H1 (cell line): ENCODE measurements around the gene ADCY1. TPM values are rescaled to one million over a fixed set of nuclear protein-coding genes. Genes with fewer than 3 reads are reported as not detected.

Source experiments
- CTCF ChIA-PET: fragments of 300-600 bp; sonication (Branson Sonifier 250); formaldehyde crosslinking; loops from one replicate; lab custom pipeline; 2021; ENCODE audit not compliant: partially characterized antibody; lab: Charles Lee
- POLR2A ChIA-PET: fragments of 300-600 bp; sonication (Branson Sonifier 250); formaldehyde crosslinking; loops from one replicate; lab custom pipeline; 2021; ENCODE audit warnings: inconsistent platforms; ENCODE audit not compliant: partially characterized antibody; lab: Charles Lee
- DNase-seq, 2 experiments: peaks; one replicate each; pipeline versions ENCODE4 v3.0.0 to v3.0.0-alpha.2; 2010 to 2022; ENCODE audit warnings: low spot score in 2 of 2, low read depth in 1 of 2, mixed read lengths in 1 of 2
- FAIRE-seq: peaks from 2 replicates; lab custom pipeline; 2011; peaks lifted over from hg19 to GRCh38; lab: Jason Lieb, UNC
- H2AFZ ChIP-seq: 2 replicates; pipeline ENCODE4 v1.8.1; 2012; ENCODE audit warnings: low read length, inconsistent platforms
- H2AK5ac ChIP-seq: 2 replicates; pipeline ENCODE4 v1.6.1; 2013; ENCODE audit warnings: low read depth, low read length
- H2BK120ac ChIP-seq: replicated peaks from 2 replicates; pipeline ENCODE3; 2013; ENCODE audit warnings: low read depth, low read length, inconsistent platforms
- H2BK12ac ChIP-seq: 2 replicates; pipeline ENCODE4 v1.6.1; 2013; ENCODE audit warnings: low read depth, low read length
- H2BK15ac ChIP-seq: 2 replicates; pipeline ENCODE4 v1.6.1; 2013; ENCODE audit warnings: low read length
- H2BK20ac ChIP-seq: 2 replicates; pipeline ENCODE4 v1.6.1; 2013; ENCODE audit warnings: low read length
- H2BK5ac ChIP-seq: 2 replicates; pipeline ENCODE4 v1.6.1; 2013; ENCODE audit warnings: low read depth, low read length
- H3K14ac ChIP-seq: 2 replicates; pipeline ENCODE4 v1.6.1; 2013; ENCODE audit warnings: inconsistent platforms; ENCODE audit not compliant: insufficient read length
- H3K18ac ChIP-seq: 2 replicates; pipeline ENCODE4 v1.6.1; 2013; ENCODE audit warnings: low read length; ENCODE audit errors: extremely low read depth
- H3K23ac ChIP-seq: 2 replicates; pipeline ENCODE4 v1.6.1; 2013; ENCODE audit warnings: inconsistent platforms; ENCODE audit not compliant: insufficient read length
- H3K23me2 ChIP-seq: 2 replicates; pipeline ENCODE4 v1.6.1; 2013; ENCODE audit warnings: low read depth, low read length
- H3K27ac ChIP-seq: 2 replicates; pipeline ENCODE4 v1.6.1; 2011; ENCODE audit warnings: low read depth, low read length, inconsistent platforms
- H3K27me3 ChIP-seq, 4 experiments: replicated peaks in 1 of 4; 1 replicate in 1 of 4; 2 replicates in 3 of 4; pipeline versions ENCODE4 v1.6.1 to v1.8.1; 2011 to 2013; ENCODE audit warnings: low read length in 3 of 4, mild to moderate bottlenecking in 3 of 4, inconsistent platforms in 2 of 4, mixed read lengths in 2 of 4, moderate library complexity in 1 of 4; ENCODE audit not compliant: control insufficient read depth in 3 of 4, insufficient read depth in 3 of 4; ENCODE audit errors: extremely low read depth in 1 of 4
- H3K36me3 ChIP-seq, 4 experiments: 2 replicates each; pipeline versions ENCODE4 v1.6.1 to v1.8.1; 2011 to 2013; ENCODE audit warnings: mild to moderate bottlenecking in 4 of 4, low read length in 3 of 4, moderate library complexity in 2 of 4, control low read depth in 1 of 4, inconsistent platforms in 1 of 4; ENCODE audit not compliant: insufficient read depth in 4 of 4, control insufficient read depth in 2 of 4
- H3K4ac ChIP-seq: replicated peaks from 2 replicates; pipeline ENCODE3; 2013; ENCODE audit warnings: low read length, low read depth, mixed read lengths, inconsistent platforms; ENCODE audit not compliant: insufficient read length
- H3K4me1 ChIP-seq, 4 experiments: replicated peaks in 1 of 4; 1 replicate in 1 of 4; 2 replicates in 3 of 4; pipeline versions ENCODE4 v1.6.1 to v1.8.1; 2011 to 2013; ENCODE audit warnings: low read length in 3 of 4, inconsistent platforms in 2 of 4, mixed read lengths in 1 of 4; ENCODE audit not compliant: insufficient read depth in 4 of 4, control insufficient read depth in 3 of 4
- H3K4me2 ChIP-seq, 2 experiments: 2 replicates each; pipeline versions ENCODE4 v1.6.1 to v1.8.1; 2011 to 2013; ENCODE audit warnings: low read depth in 2 of 2, low read length in 2 of 2, control low read depth in 1 of 2, inconsistent platforms in 1 of 2, mild to moderate bottlenecking in 1 of 2; ENCODE audit not compliant: insufficient read depth in 1 of 2
- H3K4me3 ChIP-seq, 4 experiments: fragments of 200-600, 300-600 bp in 1 of 4; sonication (generic), shearing (Covaris generic), sonication (Bioruptor Twin) in 1 of 4; 2 replicates each; pipeline versions ENCODE4 v1.5.1 to v1.8.1; 2011 to 2016; ENCODE audit warnings: low read length in 4 of 4, low read depth in 3 of 4, control low read depth in 2 of 4, inconsistent platforms in 2 of 4, mild to moderate bottlenecking in 2 of 4, mixed read lengths in 1 of 4, moderate library complexity in 1 of 4; ENCODE audit not compliant: insufficient read depth in 2 of 4; ENCODE audit errors: extremely low read depth in 1 of 4
- H3K56ac ChIP-seq: replicated peaks from 2 replicates; pipeline ENCODE3; 2013; ENCODE audit warnings: low read depth, mild to moderate bottlenecking, mixed read lengths, low read length, inconsistent platforms; ENCODE audit not compliant: insufficient read length
- H3K79me1 ChIP-seq: 2 replicates; pipeline ENCODE4 v1.6.1; 2013; ENCODE audit warnings: low read depth, low read length, control low read depth
- H3K79me2 ChIP-seq, 2 experiments: 2 replicates each; pipeline versions ENCODE4 v1.6.1 to v1.8.1; 2012 to 2013; ENCODE audit warnings: low read length in 2 of 2, mild to moderate bottlenecking in 2 of 2, inconsistent platforms in 1 of 2; ENCODE audit not compliant: insufficient read depth in 2 of 2, control insufficient read depth in 1 of 2
- H3K9ac ChIP-seq, 4 experiments: replicated peaks in 1 of 4; 1 replicate in 1 of 4; 2 replicates in 3 of 4; pipeline versions ENCODE4 v1.6.1 to v1.8.1; 2011 to 2013; ENCODE audit warnings: low read depth in 3 of 4, low read length in 3 of 4, control low read depth in 2 of 4, mild to moderate bottlenecking in 2 of 4, moderate library complexity in 2 of 4, inconsistent platforms in 1 of 4; ENCODE audit errors: extremely low read depth in 1 of 4
- H3K9me3 ChIP-seq, 2 experiments: 2 replicates each; pipeline versions ENCODE4 v1.6.1 to v1.8.1; 2012 to 2013; ENCODE audit warnings: mild to moderate bottlenecking in 2 of 2, moderate library complexity in 2 of 2, control low read depth in 1 of 2, inconsistent platforms in 1 of 2, low read depth in 1 of 2, low read length in 1 of 2, mixed read lengths in 1 of 2; ENCODE audit not compliant: insufficient read depth in 2 of 2
- H4K20me1 ChIP-seq, 2 experiments: replicated peaks in 1 of 2; 2 replicates each; pipeline versions ENCODE3 to v1.8.1; 2011 to 2013; ENCODE audit warnings: inconsistent platforms in 2 of 2, low read length in 2 of 2, mild to moderate bottlenecking in 1 of 2; ENCODE audit not compliant: insufficient read depth in 2 of 2, control insufficient read depth in 1 of 2
- H4K5ac ChIP-seq: 2 replicates; pipeline ENCODE4 v1.6.1; 2013; ENCODE audit warnings: low read length, low read depth, mixed read lengths, inconsistent platforms; ENCODE audit not compliant: insufficient read length
- H4K8ac ChIP-seq: 2 replicates; pipeline ENCODE4 v1.8.0; 2013; ENCODE audit warnings: mild to moderate bottlenecking, moderate library complexity, low read length, inconsistent platforms; ENCODE audit not compliant: insufficient read depth; ENCODE audit errors: extremely low read depth
- H4K91ac ChIP-seq: replicated peaks from 2 replicates; pipeline ENCODE3; 2013; ENCODE audit warnings: low read length, mixed read lengths, inconsistent platforms; ENCODE audit not compliant: insufficient read length
- BRCA1 ChIP-seq: IDR thresholded peaks from 2 replicates; pipeline ENCODE4 v1.6.1; 2012; ENCODE audit warnings: low read depth, low read length, improper control_type of control experiment
- JUN ChIP-seq: IDR thresholded peaks from 2 replicates; pipeline ENCODE4 v1.6.1; 2011; ENCODE audit warnings: low read depth, mild to moderate bottlenecking, improper control_type of control experiment, low read length
- KDM1A ChIP-seq: fragments of 200-600, 300-600 bp; sonication (generic); IDR thresholded peaks from 2 replicates; pipeline ENCODE4 v1.7.1; 2016; ENCODE audit warnings: mild to moderate bottlenecking, low read length, borderline replicate concordance
- POLR2A ChIP-seq, 2 experiments: IDR thresholded peaks; 1 replicate in 1 of 2; 2 replicates in 1 of 2; pipeline ENCODE4 v1.6.1; 2011; ENCODE audit warnings: low read depth in 2 of 2, low read length in 2 of 2, mild to moderate bottlenecking in 2 of 2; ENCODE audit errors: control extremely low read depth in 1 of 2
- RXRA ChIP-seq: IDR thresholded peaks from 2 replicates; pipeline ENCODE4 v1.6.1; 2011; ENCODE audit warnings: low read depth, mild to moderate bottlenecking, low read length, moderate library complexity; ENCODE audit not compliant: insufficient read depth
- TCF12 ChIP-seq: IDR thresholded peaks from 2 replicates; pipeline ENCODE4 v1.6.1; 2011; ENCODE audit warnings: low read depth, mild to moderate bottlenecking, low read length
- WGBS, 2 experiments: shearing (Covaris generic) in 1 of 2; methylation state at CpG; one replicate each; pipeline versions ENCODE4 v1.1.6 to v1.1.7; 2013 to 2015; ENCODE audit warnings: low lambda C conversion rate in 2 of 2, mixed read lengths in 2 of 2, inconsistent platforms in 1 of 2, low coverage in 1 of 2, missing lambda C conversion rate in 1 of 2; ENCODE audit not compliant: insufficient replicate concordance in 2 of 2, insufficient coverage in 1 of 2, insufficient read length in 1 of 2; ENCODE audit errors: extremely low coverage in 1 of 2, missing lambda C conversion rate in 1 of 2; 5-methylcytosine and 5-hydroxymethylcytosine counted together
- polyA plus RNA-seq, 7 experiments: library from polyadenylated mRNA; depleted of rRNA in 3 of 7; stranded (reverse) in 5 of 7; unstranded in 2 of 7; fragments of >200 nt in 5 of 7; fragments of 200-250 nt in 2 of 7; gene quantifications; 1 replicate in 5 of 7; 2 replicates in 1 of 7; 4 replicates in 1 of 7; pipeline versions ENCODE4 v1.2.1 to v1.2.3, GENCODE V29; 2011 to 2013; ENCODE audit warnings: missing spikeins in 2 of 7, mixed read lengths in 2 of 7
- total RNA-seq: library from RNA; stranded (reverse); fragmentation: NEBNext Ultra II Directional; extraction: Animal tissue kit (Norgen Biotek cat#: 25700); gene quantifications from 2 replicates; pipeline ENCODE4 v1.2.1, GENCODE V29; 2021
- TF ChIP-seq, protein P1 (sequence below): IDR thresholded peaks from 2 replicates; pipeline ENCODE4 v1.6.1; 2012; ENCODE audit warnings: inconsistent platforms
- TF ChIP-seq, protein P2 (sequence below): IDR thresholded peaks from 2 replicates; pipeline ENCODE4 v1.6.1; 2012; ENCODE audit warnings: inconsistent platforms

ADCY1 gene
- total and polyA plus RNA-seq, 2 of the 8 experiments (the other 6 are each of a cell fraction or from before 2014, with no cell fraction given), result 7.9 to 26.9 TPM

DNA sequence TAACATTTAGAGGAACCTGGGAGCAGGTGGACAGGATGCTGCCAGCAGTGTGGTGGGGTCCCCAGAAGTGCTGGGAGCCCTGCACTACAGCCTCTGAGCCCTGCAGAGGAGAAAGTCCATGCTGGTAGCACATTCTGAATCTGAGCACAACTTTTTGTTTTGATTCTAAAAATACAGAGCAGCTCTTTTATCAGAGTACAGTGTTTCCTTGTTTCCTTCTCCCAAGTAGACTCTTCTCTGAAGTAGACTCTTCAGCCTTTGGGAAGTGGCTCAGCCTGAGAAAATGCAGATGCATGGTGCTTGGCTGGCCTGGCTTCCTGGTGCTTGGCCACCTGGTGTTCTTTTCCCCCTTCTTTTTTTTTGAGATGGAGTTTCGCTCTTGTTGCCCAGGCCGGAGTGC, 9.1 kb downstream of the ADCY1 start:
- peaks cover 13 to 39% (median 28%) of the 10 kb centered on the region in 4 experiments for H3K4me1 ChIP-seq
- H4K5ac ChIP-seq, result no peak overlapping the region
- peaks cover 2 to 12% of the 10 kb centered on the region in 2 experiments for H4K20me1 ChIP-seq
- H2AFZ ChIP-seq, result no peak overlapping the region
- peaks cover 3% of the 10 kb centered on the region; the same call in 1 of the 2 replicates for H3K23me2 ChIP-seq
- H3K9me3 ChIP-seq, result no peaks in the 10 kb centered on the region
- peak overlapping the region; percentile 81 for H2BK120ac ChIP-seq
- ChIA-PET POLR2A (interaction anchor here (0.7 to 1.3 kb wide), 3 partner anchors 11 to 19 kb away, joined by 3 to 5 read pairs (median 4); no protein-coding TSS in a partner anchor), CTCF (interaction anchor here (0.6 to 1.7 kb wide), 5 partner anchors 15 to 175 kb away, joined by 3 to 7 read pairs (median 6); no protein-coding TSS in a partner anchor)
- no peak overlapping the region for H3K14ac ChIP-seq
- peaks cover 11% of the 10 kb centered on the region for H3K79me1 ChIP-seq
- peak overlapping the region; percentile 65; the same call in 1 of the 2 replicates for H2AK5ac ChIP-seq
- peak overlapping the region; percentile 74 for H2BK5ac ChIP-seq
- H3K4ac ChIP-seq, result peak overlapping the region; percentile 96
- no peak overlapping the region for H3K23ac ChIP-seq
- peak overlapping the region; percentile 46 to 56 for H3K4me2 ChIP-seq
- H2BK12ac ChIP-seq, result peak overlapping the region; percentile 95; the same call in 1 of the 2 replicates
- peak overlapping the region; percentile 78 for H4K91ac ChIP-seq
- no peak overlapping the region for H3K56ac ChIP-seq
- no peaks in the 10 kb centered on the region for H3K36me3 ChIP-seq
- H4K8ac ChIP-seq, result no peak overlapping the region
- DNase-seq (no peak), FAIRE-seq (no peak)
- WGBS, 2 experiments, result 87% methylated on average over 2 of the region's 2 CpGs; no CpG with 5 or more reads in 1 of the 2 experiments
- H2BK20ac ChIP-seq, result peak overlapping the region; percentile 63
- H3K27me3 ChIP-seq, result no peaks in the 10 kb centered on the region
- peak overlapping the region; percentile 96 for H3K18ac ChIP-seq
- H2BK15ac ChIP-seq, result peak overlapping the region; percentile 85; the same call in 1 of the 2 replicates
- H3K79me2 ChIP-seq, result peaks cover 0 to 42% of the 10 kb centered on the region in 2 experiments; a peak in 2 of 4 replicates
- H3K9ac ChIP-seq, result no peak overlapping the region
- H3K4me3 ChIP-seq, result no peak overlapping the region
- H3K27ac ChIP-seq, result no peak overlapping the region
- TF ChIP-seq POLR2A (IDR thresholded peaks at IDR 0.05; ENCODE audit: control extremely low read depth in 1 of 2, low read depth in 2 of 2, low read length in 2 of 2) (no peak), RXRA (no peak), BRCA1 (no peak), KDM1A (no peak), TCF12 (no peak), JUN (no peak)
- TF ChIP-seq, protein P1, sequence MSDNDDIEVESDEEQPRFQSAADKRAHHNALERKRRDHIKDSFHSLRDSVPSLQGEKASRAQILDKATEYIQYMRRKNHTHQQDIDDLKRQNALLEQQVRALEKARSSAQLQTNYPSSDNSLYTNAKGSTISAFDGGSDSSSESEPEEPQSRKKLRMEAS, result no peak
- TF ChIP-seq, protein P2, sequence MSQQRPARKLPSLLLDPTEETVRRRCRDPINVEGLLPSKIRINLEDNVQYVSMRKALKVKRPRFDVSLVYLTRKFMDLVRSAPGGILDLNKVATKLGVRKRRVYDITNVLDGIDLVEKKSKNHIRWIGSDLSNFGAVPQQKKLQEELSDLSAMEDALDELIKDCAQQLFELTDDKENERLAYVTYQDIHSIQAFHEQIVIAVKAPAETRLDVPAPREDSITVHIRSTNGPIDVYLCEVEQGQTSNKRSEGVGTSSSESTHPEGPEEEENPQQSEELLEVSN, result no peak
